Esophagus muscularis mucosa (tissue), 4 donors: ENCODE results near the gene KCNK16. TPM values are rescaled to one million over a fixed set of nuclear protein-coding genes. Genes with fewer than 3 reads are reported as not detected.

ENCODE experiments used
- DNase-seq: peaks from one replicate; pipeline ENCODE4 v3.0.0-alpha.2; 2017; ENCODE audit errors: extremely low spot score
- H3K27ac ChIP-seq, 4 donors: fragments of 200-600 bp; sonication (generic); replicated peaks in 1 of 4; 1 replicate in 3 of 4; 2 replicates in 1 of 4; pipeline ENCODE4 v1.5.1; 2016 to 2019; ENCODE audit warnings: mild to moderate bottlenecking in 1 of 4
- H3K27me3 ChIP-seq, 4 donors: fragments of 200-600 bp; sonication (generic); one replicate each; pipeline versions ENCODE4 v1.5.1 to v1.6.0; 2016 to 2019
- H3K36me3 ChIP-seq, 4 donors: fragments of 200-600 bp; sonication (generic); one replicate each; pipeline ENCODE4 v1.5.1; 2016 to 2019
- H3K4me1 ChIP-seq, 4 donors: fragments of 200-600 bp; sonication (generic); one replicate each; pipeline ENCODE4 v1.5.1; 2016 to 2019
- H3K4me3 ChIP-seq, 4 donors: fragments of 200-600 bp; sonication (generic); 1 replicate in 2 of 4; 2 replicates in 2 of 4; pipeline ENCODE4 v1.5.1; 2016 to 2019; ENCODE audit warnings: mild to moderate bottlenecking in 4 of 4, moderate library complexity in 1 of 4
- H3K9me3 ChIP-seq, 4 donors: fragments of 200-600 bp; sonication (generic); 1 replicate in 3 of 4; 2 replicates in 1 of 4; pipeline ENCODE4 v1.5.1; 2016 to 2019
- CTCF ChIP-seq, 3 experiments: fragments of 200-600 bp in 2 of 3; fragments of 450-650 bp in 1 of 3; sonication (generic) in 2 of 3; IDR thresholded peaks; one replicate each; pipeline ENCODE4 v1.5.1; 2017 to 2019; ENCODE audit warnings: antibody characterized with exemption in 3 of 3, mild to moderate bottlenecking in 2 of 3, moderate library complexity in 1 of 3
- EP300 ChIP-seq: sonication (generic); formaldehyde crosslinking; IDR thresholded peaks from one replicate; pipeline ENCODE4 v1.6.1; 2017; ENCODE audit warnings: antibody characterized with exemption
- POLR2A ChIP-seq: fragments of 450-650 bp; IDR thresholded peaks from one replicate; pipeline ENCODE4 v1.6.1; 2017; ENCODE audit warnings: antibody characterized with exemption, moderate library complexity, mild to moderate bottlenecking, low read depth
- POLR2AphosphoS5 ChIP-seq, 2 donors: sonication (generic); formaldehyde crosslinking; IDR thresholded peaks; one replicate each; pipeline ENCODE4 v1.6.1; 2017; ENCODE audit warnings: antibody characterized with exemption in 2 of 2
- WGBS: methylation state at CpG from one replicate; pipeline ENCODE4 v1.1.5; 2018; 5-methylcytosine and 5-hydroxymethylcytosine counted together
- intact Hi-C: fragments of 100-400 bp; cut with DNase I; formaldehyde crosslinking; loops from one replicate; pipeline ENCODE4 v1.15.1; 2023
- total RNA-seq, 4 donors: library from RNA; depleted of rRNA; stranded (reverse); fragments of >200 nt; gene quantifications; one replicate each; pipeline versions ENCODE4 v1.1.0 to v1.2.1, GENCODE V29; 2016

KCNK16 gene
- total RNA-seq, 4 donors from 2014 or later: not detected

GRCh38 chr6:39269961-39270360, 52.5 kb downstream of the KCNK16 start:
- H3K4me3 ChIP-seq: no peak overlapping the region
- no peaks in the 10 kb centered on the region for H3K27me3 ChIP-seq
- no peak overlapping the region for H3K27ac ChIP-seq
- no peak for DNase-seq
- no peaks in the 10 kb centered on the region for H3K9me3 ChIP-seq
- TF ChIP-seq POLR2A: no peak
- intact Hi-C loops: no loop called here
- no peaks in the 10 kb centered on the region for H3K4me1 ChIP-seq
- 87% methylated on average over 1 of the region's 1 CpG for WGBS
- H3K36me3 ChIP-seq: no peaks in the 10 kb centered on the region

DNA sequence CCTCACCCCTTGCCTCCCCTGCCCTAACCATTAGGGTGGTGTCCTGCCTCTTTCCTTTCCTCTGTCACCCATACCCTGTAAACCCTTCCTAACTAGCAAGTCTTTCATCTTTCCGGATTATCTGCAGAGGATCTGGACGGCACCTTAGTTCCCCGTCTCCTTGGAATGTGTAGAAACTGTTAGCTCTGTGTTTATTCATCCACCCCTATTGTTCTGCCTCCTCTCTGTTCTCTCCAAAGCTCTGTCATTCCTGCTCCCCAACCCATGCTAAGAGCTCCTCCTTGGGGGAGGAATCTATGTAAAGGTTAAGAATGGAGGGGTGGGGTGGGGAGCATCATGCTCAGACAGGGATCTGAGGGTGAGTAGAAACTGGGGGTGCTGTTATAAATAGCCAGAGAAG, 53.8 kb downstream of the KCNK16 start:
- Histone ChIP-seq H3K27me3 (no peaks in the 10 kb centered on the region), H3K9me3 (no peaks in the 10 kb centered on the region), H3K36me3 (no peaks in the 10 kb centered on the region), H3K4me1 (no peaks in the 10 kb centered on the region), H3K27ac (no peak overlapping the region), H3K4me3 (no peak overlapping the region)
- no peak for DNase-seq
- intact Hi-C loops: no loop called here
- 65% methylated on average over 3 of the region's 3 CpGs for WGBS
- TF ChIP-seq POLR2A: no peak
- no peak for TF ChIP-seq CTCF (IDR thresholded peaks at IDR 0.05)
- no peak for TF ChIP-seq EP300

GRCh38 chr6:39268171-39268570, 54.3 kb downstream of the KCNK16 start:
- no peak overlapping the region for H3K27ac ChIP-seq
- no peaks in the 10 kb centered on the region for H3K36me3 ChIP-seq
- no peak for TF ChIP-seq CTCF (IDR thresholded peaks at IDR 0.05)
- TF ChIP-seq EP300: no peak
- TF ChIP-seq POLR2AphosphoS5 (IDR thresholded peaks at IDR 0.05): no peak
- no peak for TF ChIP-seq POLR2A
- H3K4me3 ChIP-seq: no peak overlapping the region
- H3K4me1 ChIP-seq: no peaks in the 10 kb centered on the region
- WGBS: 79% methylated on average over 7 of the region's 7 CpGs
- no peaks in the 10 kb centered on the region for H3K27me3 ChIP-seq
- intact Hi-C loops: no loop called here
- H3K9me3 ChIP-seq: no peaks in the 10 kb centered on the region
- DNase-seq: no peak

DNA sequence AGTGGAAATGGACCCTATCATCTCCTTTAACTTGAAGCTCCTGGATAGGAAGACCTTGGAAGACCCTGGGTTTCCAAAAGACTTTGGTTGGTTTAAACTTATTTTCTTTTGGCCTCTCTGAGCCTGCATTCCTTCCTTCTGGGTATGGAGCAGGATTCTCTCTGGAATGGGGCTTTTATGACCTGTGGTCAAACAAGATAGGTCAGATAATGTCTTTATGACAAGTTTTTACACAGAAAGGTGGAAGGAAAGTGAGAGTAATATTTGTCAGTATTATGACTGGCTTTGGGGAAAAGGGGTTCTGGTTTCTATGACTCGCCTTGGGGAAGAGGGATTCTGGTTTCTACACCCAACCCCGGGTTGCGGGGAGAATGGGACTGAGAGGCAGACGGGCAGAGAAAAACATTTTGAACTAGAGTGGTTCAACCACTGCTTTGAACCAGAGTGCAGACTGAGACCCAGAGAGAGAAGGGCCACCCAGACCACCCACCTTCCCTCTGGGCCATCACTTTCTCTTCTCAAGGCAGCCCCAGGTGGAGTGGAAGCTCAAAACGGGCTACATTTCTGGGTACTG, 55.6 kb downstream of the KCNK16 start:
- Histone ChIP-seq H3K27me3 (peaks cover 0 to 5% (median 0%) of the 10 kb centered on the region in 4 donors), H3K4me1 (no peaks in the 10 kb centered on the region), H3K27ac (no peak overlapping the region), H3K36me3 (no peaks in the 10 kb centered on the region), H3K4me3 (no peak overlapping the region), H3K9me3 (no peaks in the 10 kb centered on the region)
- intact Hi-C loops: no loop called here
- DNase-seq: no peak
- 88% methylated on average over 5 of the region's 5 CpGs for WGBS
- TF ChIP-seq POLR2AphosphoS5 (IDR thresholded peaks at IDR 0.05) (no peak), EP300 (no peak)

DNA sequence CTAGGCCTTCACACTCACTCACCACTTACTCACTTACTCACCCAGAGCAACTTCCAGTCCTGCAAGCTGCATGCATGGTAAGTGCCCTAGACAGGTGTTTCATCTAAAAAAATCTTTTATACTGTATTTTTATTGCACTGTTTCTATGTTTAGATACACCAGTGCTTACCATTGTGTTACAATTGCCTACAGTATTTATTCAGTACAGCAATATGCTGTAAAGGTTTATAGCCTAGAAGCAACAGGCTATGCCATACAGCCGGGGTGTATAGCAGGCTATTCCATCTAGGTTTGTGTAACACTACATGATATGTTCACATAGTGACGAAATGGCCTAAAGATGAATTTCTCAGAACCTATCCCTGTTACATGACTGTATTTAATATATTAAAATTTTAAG, 56.1 kb downstream of the KCNK16 start:
- Histone ChIP-seq H3K4me1 (no peaks in the 10 kb centered on the region), H3K4me3 (no peak overlapping the region), H3K36me3 (no peaks in the 10 kb centered on the region), H3K9me3 (no peaks in the 10 kb centered on the region), H3K27me3 (peaks cover 0 to 10% (median 0%) of the 10 kb centered on the region in 4 donors), H3K27ac (no peak overlapping the region)
- intact Hi-C loops: no loop called here
- 91% methylated on average over 2 of the region's 2 CpGs for WGBS
- TF ChIP-seq POLR2AphosphoS5 (IDR thresholded peaks at IDR 0.05) (no peak), CTCF (IDR thresholded peaks at IDR 0.05) (no peak), EP300 (no peak), POLR2A (no peak)
- DNase-seq: no peak

Other genes with a start within 250 kb of the KCNK16 start
- 10 to 100 TPM; 10.8 to 21.6 (median 19.2) TPM for gene SAYSD1, start 207.5 kb downstream of the KCNK16 start, total RNA-seq
- 1 to 10 TPM; 6.2 to 9.2 (median 7.4) TPM for gene KCNK5, start 93.2 kb downstream of the KCNK16 start, total RNA-seq
- under 1 TPM in 1 of 4 donors, not detected in 3; 0.17 TPM for gene KCNK17, start 8.3 kb downstream of the KCNK16 start, total RNA-seq